Inflammatory macrophage treated with lipopolysaccharide for 4 hours (primary cell): ENCODE measurements around the gene MAGI1.

Source experiments
- DNase-seq: peaks from one replicate; pipeline ENCODE4 v3.0.0-alpha.2; 2020

The MAGI1 gene

DNA sequence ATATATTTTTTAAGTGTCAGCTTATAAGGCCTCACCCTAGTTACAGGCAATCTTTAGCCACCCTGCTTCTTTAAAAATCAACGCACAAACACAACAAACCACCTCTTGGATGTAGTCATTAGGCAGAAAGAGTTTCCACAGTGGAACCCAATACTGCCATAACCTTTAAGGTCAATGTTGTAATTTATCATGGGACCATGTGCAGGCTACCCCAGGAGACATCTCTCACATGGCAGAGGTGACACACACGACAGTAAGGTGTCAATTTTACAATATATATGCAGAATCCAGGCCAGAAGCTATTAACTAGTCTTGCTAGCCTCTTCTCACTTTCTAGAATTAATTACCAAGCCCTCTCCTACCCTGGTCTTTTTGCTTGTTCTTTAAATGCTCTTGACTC is 336.5 kb downstream of the MAGI1 start:
- DNase-seq, result no peak

DNA sequence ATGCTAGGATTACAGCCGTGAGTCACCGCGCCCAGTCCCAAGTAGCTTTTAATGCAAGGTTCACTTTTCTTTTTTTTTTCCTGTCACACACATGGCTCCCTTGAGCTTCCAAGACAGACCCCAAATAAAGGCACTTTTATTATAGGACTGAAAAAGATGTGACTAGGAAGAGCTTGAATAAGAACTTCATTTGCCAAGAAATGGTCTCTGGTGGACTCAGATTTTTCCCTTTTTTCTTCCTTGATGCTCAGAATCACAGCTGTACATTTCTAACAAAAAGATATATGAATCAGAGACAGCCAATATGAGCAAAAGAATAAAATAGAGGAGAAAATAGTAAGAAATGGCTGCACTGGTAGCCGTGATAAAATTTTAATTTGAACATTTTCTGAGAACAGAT is 337.2 kb downstream of the MAGI1 start:
- no peak for DNase-seq

DNA sequence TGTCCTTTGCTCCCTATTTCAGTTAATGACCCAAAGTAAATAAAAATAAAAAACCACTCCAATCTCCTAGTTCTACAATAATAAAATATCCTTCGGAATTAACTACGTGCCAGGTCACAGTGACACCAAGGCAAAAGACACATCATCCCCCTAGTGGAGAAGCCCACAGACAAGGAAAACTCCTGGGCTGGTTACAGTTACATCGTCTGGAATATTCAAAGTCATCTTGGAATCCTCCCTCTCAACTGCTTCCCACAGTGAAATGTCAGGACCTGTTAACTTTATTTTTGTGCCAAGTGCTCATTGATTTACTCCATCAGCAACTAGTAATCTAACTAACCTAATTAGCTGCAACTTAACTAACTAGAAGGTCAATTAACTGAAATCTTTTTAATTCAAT is 349.3 kb downstream of the MAGI1 start:
- DNase-seq, result no peak

DNA sequence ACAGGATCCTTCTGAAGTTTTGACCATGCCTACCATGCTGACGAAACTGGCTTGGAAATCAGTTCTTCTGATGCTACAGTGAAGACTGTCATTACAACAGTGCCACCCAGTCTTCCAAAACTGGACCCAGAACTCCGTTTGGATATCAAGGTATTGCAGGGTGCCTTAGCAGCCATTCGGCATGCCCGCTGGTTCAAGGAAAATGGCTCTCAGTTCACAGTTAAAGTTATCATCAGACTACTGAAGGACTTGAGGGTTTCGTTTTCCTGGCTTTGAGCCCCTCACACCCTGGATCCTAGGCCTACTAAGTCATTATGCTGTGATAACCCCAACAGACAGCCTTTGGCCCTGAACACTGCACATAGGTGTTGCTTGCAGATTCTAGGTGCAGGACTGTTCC is 351.0 kb downstream of the MAGI1 start:
- DNase-seq, result no peak

DNA sequence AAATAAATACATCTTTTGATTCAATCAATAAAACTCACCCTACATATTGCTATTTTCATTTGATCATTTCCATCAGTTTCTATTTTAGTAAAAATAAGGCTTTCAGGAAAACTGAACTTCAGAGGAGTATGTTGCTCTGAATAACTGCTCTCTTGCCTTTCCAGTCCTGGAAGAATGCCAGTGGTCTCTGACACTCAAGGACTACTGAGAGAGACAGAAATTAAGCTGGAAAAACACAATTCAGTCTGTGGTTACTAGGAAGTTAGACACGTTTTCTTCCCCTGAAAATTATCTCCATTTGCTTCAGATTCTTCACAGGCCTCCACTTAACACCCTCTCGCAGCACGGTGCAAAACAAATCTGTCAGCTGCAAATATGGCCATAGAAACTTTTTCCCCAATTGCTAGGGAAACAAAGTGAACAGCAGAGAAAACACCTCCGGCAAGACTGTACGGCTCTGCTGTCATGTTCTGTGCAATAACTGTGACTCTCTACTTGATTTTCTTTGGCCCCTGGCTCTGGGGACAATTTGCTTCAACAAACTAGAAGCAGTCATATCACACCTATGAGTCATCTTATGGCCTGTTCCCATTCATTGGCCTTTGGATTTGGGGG is 353.0 kb downstream of the MAGI1 start:
- no peak for DNase-seq

DNA sequence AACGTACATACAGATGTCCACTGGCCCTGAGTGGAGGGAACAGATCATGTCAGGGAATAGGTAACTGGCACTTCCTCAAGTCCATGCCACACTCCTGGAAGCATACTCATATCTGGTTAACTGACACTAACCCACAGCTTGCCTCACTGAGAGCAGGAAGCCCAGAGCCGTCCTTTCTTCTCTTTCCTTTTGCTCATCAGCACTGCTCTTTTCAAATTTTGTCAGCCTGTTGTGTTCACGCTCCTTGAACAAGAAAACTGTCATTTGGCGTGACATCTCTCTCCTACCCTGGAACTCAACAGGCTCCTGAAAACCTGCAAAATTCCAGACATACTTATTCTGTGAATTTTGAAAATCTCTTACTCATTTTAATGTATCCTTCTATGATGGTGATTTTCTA is 360.2 kb downstream of the MAGI1 start:
- no peak for DNase-seq

DNA sequence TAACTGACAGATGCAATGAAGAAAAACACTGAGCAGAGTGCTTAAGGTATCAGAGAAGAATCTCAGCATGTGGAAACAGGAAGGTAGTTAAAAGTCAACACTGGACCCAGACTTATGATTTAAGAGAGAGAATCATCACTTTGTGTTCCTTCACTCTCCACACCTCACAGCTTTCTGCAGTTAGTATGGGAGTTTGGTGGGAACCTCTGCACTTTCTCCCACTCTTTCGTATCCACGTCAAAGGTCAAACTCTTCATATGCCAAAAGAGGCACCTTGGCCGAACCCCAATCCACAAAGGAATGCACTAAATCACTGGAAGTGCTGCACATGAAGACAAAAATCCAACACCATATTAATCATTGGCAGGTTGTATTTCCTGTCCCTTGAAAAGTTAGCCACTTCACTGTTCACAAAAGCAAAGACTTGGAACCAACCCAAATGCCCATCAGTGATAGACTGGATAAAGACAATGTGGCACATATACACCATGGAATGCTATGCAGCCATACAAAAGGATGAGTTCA is 361.2 kb downstream of the MAGI1 start:
- DNase-seq, result no peak

DNA sequence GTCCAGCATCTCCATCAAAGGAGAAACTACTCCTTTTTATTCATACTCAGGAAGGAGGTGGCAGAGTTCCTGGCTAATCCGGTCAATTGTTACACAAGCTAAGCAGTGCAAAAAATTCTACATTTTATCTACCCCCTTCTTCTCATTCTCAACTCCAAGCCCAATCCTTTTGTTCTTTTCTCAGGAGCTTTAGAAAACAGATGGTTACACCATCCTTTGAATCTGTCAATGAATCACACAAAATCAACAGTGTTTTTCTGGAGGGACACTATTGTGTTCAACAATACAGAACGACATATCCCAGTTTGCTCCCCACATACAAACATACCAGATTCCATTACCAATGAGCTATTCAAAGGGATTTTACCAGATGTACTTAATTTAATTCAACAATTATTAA is 362.1 kb downstream of the MAGI1 start:
- no peak for DNase-seq

DNA sequence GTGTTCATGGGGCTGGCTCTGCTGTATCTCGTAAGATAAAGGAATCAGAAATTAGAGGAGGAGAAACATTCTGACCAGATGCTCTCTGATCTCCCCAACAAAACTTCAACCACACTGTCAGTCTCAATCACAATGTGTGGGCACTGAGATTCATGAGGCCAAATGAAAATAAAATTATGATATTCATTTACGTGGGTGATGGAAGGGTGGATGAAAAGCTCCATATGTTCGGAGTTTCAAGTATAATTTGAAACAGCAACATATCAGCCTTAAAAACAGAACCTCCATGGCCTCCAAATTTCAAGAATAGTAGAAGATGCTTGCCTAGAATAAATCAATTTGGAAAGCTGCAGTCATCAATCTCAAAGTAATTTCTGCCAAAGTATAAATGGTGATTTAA is 363.7 kb downstream of the MAGI1 start:
- DNase-seq, result no peak

DNA sequence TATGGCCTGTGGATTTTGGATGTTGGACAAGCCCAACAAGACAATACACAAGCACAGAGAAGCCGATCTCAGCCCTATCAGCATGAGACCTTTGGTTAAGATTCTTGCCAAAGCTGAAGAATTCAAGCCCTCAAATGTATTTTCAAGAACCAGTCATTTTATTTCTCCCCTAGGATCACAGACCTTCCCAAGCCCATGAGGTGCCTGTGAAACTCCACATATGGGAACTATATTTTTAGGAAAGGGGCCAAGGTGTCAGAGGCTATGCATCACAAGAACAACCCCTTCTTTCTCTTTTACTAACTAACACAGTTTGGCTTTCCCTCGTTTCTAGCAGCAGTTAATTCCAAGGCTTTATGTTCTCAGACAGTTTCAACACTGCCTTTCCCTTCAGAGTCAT is 364.5 kb downstream of the MAGI1 start:
- DNase-seq, result no peak

DNA sequence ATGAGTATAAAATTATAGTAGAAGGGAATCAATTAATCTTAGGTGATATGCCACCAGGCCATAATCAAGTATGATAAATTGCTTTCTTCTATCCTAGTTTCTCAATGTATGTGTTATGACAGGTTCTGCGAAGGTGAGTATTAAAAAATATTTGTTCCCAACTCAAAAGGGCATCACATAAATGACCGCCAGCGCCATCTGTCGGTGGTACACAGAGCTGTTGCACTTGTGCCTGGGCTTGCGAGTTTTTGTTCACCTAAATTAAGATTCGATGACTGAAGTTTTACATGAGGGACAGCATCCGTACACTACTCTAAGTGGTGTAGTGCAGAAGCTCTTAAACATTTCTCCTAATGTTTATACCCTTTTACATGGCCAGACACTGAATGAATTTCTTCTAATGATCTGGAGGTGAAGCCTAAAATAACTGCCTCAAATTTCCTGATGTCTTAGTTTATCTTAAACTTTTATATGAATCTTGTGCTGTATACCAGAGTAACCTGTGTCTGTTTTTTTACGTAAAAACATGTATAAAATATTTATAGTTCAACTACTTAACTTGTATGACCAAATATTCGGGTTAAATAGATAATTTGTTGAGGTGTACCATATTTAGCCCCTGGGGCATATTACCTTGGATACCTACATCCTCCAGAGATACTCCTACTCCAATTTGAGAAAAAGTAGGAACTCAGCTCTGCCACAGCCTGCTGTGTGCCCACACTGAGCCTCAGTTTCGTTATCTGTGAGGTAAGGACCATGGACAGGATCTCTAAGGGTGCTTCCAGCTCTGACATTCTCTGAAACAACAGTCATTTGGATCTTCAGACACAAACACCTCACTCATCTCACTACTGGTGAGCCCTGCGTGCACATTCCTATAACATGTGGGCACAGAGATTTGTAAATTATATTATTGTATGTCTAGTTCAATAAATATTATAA is 365.6 kb downstream of the MAGI1 start:
- peak; percentile 27 for DNase-seq

DNA sequence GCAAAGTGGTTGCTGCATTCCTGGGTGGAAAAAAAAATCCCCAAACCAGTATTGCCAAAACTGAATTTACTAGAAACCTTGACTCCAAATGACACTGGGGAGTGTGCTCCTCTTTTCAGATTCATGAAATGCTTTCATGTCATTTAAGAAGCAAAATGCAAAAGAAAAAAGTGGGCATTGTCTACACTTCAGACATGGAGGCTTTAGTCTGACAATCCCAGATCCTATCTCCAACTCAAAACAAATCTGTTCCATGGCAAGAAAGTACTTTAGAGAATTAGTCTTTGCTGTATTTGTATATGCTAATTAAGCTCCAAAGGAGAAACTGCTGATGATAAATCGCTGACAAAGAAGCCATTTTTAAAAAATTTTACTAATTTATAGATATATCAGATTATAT is 366.7 kb downstream of the MAGI1 start:
- no peak for DNase-seq

DNA sequence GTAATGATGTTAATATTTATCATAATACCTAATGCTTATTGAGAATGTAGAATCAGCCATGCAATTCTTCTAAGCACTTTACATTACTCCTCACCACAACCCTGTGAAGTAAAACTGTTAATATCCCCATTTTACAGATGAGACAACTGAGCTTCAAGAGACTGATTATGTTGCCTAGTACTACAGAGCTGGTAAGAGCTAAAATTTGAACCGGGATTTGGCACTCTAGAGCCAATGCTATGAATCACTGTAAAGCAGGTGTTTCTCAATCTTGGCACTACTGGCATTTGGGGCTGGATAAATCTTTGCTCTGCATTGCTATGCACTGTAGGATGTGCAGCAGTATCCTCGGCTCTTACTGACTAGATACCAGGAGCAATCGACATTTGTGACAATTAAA is 367.7 kb downstream of the MAGI1 start:
- no peak for DNase-seq

DNA sequence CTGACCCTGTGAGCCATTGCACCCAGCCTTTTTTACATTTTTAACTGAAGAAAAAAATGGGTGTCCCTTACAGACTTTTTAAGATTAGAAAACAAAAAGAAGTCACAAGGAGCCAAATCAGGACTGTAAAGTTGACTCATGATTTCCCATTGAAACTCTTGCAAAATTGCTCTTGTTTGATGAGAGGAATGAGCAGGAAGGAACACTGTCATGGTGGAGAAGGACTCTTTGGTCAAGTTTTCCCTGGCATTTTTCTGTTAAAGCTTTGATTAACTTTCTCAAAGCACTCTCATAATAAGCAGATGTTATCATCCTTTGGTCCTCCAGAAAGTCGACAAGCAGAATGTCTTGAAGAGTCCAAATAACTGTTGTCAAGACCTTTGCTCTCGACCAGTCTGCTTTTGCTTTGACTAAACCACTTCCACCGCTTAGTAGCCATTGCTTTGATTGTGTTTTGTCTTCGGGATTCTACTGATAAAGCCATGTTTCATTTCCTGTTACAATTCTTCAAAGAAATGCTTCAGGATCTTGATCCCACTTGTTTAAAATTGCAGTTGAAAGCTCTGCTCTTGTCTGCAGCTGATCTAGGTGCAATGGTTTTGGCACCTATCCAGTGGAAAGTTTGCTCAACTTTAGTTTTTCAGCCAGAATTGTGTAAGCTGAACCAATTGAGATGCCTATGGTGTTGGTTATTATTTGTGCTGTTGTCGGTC is 369.4 kb downstream of the MAGI1 start:
- DNase-seq, result no peak

DNA sequence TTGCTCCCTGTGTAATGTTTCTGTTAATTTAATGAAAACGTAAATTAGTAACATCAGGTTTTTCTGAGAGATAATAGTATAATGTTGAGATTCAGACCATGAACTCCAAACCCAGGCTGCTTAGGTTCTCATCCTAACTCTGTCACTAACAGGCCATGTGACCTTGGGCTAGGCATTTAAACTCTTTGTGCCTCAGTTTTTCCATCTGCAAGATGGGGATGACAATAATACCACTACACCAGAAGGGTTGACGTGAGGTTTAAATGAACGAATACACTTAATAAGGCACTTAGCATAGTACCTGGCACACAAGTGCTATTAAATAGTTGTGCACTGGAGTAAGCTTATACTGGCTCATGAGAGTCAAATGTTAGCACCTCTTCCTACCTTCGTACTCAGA is 370.8 kb downstream of the MAGI1 start:
- DNase-seq, result no peak

DNA sequence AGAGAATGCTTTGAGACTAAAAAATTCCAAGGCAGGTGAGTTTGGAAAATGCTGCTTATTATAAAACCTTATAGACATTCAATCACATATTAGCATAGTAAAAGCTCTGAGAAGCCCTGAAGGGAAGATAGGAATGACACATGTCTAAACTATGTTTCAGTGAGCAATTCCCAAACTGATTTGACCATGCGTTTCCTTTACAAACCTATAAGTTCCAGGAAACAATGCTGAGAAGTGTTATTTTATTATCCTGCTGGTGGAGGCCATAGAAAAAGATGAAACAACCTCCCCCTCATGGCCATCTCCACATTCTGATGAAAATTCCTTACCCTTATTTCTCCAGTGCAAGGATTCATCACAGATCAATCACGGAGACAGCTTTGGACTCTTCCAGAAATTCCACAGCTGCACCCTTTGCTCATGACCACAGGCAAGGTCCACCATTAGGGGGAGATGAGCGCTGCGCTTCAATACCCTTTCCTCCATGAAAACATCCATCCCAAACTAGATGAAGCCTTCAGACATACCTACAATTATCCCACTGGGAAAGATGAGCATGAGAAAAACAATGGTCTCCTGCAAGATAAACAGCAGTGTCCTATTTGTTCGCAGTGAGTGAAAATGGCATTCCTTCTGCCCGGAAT is 372.1 kb downstream of the MAGI1 start:
- no peak for DNase-seq

DNA sequence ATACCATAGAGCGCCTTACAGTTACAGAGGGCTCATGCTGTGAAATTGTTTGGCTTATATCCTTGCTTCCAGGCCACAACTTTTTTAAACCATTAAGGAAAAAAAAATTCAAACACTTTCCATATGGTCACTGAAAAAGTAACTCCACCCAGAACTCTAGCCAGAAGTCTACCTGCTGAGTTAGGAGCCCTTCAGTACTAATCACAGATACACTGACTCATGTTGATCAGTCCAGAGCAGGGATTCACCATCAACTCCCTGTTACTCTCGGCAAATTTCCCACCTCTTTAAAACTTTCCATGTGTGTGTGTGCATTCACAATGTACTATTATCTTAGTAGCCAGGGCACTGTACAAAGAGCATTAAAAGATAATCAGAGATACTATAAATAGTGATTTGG is 372.8 kb downstream of the MAGI1 start:
- DNase-seq, result no peak

DNA sequence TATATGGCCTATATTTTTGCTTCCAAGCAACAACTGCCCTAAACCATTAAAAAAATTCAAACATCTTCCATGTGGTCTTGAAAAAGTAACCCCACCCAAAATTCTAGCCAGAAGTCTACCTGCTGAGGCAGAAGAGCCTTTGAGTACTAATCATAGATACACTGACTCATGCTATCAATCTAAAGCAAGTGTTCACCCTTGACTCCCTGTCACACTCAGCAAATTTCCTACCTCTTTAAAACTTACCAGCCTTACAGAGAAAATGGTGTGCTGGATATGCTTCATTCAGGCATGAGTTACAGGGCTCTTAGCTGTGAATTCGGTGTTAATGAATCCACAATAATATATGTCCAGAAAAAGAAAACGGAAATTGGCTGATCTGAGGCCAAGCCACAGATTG is 373.8 kb downstream of the MAGI1 start:
- DNase-seq, result no peak

DNA sequence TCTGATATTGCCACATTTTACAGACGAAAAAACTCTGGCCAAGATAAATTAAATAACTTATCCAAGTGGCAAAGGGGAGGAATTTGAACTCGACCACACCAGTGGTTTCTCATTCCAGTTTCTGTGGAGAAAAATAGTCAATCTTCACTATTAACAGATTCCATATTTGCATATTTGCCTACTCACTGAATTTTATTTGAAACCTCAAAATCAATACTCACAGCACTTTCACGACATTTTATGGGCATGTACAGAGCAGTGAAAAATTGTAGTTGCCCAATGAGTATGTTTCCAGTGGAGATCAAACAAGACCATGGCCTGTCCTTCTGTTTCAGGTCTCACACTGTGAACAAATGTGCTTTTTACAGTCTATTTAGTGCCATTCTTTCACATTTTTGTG is 374.3 kb downstream of the MAGI1 start:
- DNase-seq, result no peak

DNA sequence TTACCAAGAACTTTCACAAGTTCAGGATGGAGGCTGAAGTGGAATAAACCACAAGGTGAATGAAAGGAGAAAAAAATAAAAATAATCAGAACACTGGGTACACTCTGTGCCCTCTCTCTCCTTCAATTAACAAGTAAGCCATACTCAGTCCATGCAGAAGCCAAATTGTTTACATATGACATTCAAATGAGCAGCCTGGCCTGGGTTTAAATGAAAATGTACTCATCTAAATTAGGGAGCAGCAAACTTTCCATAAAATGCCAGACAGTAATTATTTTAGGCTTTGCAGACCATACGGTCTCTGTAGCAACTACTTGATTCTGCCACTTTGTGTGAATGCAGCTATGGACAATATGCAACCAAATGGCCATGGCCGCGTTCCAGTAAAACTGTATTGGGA is 376.6 kb downstream of the MAGI1 start:
- DNase-seq, result no peak

DNA sequence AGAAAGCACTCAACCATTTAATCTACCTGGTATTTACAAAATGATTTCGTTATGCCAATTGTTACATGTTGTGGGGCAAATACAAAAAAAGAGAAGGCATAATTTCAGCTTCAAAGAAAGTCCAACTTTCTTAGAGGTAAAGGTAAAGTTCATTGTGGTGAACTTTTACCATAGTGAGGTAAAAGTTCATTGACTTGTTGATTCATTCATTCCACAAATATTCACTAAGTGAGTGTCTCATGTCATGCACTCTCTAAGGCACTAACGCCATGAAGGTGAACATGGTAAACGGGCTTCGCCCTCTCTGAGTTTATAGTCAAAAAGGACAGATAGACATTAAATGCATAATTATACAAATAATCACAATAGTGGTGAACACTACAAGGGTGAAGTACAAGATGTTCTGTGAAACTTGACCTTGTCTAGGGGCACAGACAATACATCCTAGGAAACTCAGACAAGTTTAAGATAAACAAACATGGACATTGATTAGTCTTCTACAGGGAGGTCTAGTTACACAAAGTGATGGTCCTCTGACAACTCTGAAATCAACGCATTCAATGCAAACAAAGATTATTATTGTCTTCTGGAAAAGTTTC is 378.6 kb downstream of the MAGI1 start:
- DNase-seq, result no peak

DNA sequence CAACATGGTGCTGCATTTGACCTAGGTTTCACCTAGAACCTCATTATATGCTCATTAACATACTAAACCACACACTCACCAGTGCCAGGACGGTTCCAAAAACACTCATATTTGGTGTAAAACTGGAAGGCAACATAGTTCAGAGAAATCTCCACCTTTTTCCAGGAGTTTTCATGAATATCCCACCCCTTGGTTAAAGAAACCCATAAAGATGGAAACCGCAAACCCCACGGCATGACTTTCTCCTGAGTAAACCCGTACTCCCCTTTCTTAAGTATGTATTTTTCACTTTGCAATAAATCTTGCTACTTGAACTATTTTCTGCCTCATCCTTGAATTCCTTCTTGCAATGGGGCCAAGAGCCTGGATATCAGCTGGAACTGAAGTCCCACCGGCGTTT is 379.3 kb downstream of the MAGI1 start:
- DNase-seq, result no peak

DNA sequence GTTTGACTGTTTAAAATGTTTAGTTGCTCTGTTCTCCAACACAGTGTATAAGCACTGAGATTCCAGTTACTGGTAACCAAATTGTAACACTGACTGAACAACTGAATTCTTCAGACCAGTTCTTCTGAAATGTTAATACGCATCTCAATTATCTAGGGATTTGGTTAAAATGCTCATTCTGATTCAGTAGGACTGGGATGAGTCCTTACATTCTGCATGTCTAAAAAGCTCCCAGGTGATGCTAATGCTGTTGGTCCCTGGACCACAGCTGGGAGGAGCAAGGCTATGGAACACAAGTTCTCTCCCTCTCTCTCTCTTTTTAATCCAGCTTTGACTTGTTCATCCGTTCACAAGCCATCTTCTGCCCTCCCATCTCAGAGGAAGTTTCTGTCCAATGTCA is 380.3 kb downstream of the MAGI1 start:
- no peak for DNase-seq
